ENCODE data around the gene GTSE1. TPM values are rescaled to one million over a fixed set of nuclear protein-coding genes. Genes with fewer than 3 reads are reported as not detected.
A peak's percentile ranks its signal among the peaks of the same experiment; 100 is the strongest.
"Not testable (repeated sequence)": the region's sequence is repeated elsewhere in the genome, so short reads cannot be mapped to it uniquely, and the experiment has no call there.

The GTSE1 gene
- total RNA-seq, 1 donor, result 10.4 TPM

DNA sequence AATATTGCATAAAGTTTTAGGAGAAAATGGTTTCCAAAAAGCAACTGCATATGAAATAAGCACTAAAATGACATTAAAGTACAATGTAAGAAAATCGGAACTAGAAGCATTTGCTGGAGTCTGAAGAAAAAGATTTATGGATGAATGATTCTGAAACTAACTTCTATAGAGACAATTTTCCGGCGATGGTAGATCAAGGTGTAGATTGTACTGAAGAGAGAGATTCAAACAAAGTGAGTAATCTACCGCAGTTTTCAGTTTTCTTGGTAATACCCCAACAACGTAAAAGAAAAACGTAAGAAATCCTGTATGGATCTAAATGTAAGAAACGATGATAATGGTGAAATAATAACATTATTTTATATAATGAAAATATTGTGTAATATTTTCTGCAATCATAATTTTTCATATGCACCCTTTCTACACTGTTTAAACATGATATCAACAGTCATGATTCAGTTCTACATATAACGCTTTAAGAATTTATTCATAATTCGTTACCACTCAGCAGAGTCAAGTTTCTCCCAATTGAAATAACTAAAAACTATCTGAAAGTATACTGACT, 44.8 kb upstream of the GTSE1 start:
- DNase-seq (ENCODE audit: low read depth), result no peak
- TF ChIP-seq, protein P1, sequence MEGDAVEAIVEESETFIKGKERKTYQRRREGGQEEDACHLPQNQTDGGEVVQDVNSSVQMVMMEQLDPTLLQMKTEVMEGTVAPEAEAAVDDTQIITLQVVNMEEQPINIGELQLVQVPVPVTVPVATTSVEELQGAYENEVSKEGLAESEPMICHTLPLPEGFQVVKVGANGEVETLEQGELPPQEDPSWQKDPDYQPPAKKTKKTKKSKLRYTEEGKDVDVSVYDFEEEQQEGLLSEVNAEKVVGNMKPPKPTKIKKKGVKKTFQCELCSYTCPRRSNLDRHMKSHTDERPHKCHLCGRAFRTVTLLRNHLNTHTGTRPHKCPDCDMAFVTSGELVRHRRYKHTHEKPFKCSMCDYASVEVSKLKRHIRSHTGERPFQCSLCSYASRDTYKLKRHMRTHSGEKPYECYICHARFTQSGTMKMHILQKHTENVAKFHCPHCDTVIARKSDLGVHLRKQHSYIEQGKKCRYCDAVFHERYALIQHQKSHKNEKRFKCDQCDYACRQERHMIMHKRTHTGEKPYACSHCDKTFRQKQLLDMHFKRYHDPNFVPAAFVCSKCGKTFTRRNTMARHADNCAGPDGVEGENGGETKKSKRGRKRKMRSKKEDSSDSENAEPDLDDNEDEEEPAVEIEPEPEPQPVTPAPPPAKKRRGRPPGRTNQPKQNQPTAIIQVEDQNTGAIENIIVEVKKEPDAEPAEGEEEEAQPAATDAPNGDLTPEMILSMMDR (IDR thresholded peaks at IDR 0.05; ENCODE audit: insufficient read depth, low read depth, low read length), result no peak
- H3K4me3 ChIP-seq (ENCODE audit: low read depth, low read length), result no peak overlapping the region

DNA sequence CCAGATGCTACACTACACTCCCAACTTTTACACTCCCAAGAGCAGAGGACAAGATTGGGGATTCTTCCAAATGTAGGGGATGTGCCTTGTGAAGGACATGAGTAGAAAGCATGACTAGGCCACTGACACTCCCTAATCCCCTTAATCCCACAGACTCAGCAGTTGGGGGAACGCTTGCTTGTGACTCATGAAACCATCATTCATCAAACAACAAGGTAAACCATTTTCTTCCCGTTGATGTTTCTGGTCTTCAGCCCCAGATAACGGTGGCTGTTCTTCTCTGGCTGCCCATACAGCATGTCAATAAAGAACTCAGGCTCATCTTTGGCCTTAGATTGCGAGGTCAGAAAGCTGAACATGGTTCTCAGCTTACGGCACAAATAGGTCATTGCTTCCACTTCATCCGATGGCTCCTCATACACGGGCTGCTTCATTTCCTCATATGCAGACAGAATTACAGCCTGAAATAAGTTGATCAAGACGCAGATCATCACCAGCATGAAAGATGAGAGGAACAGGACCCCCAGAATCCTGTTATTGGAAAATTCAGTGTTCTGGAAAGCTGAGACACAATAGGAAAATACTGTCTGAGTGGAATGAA, 40.2 kb upstream of the GTSE1 start:
- TF ChIP-seq, protein P1 (IDR thresholded peaks at IDR 0.05; ENCODE audit: insufficient read depth, low read depth, low read length), result no peak
- DNase-seq (ENCODE audit: low read depth), result peak; percentile 64
- H3K4me3 ChIP-seq (ENCODE audit: low read depth, low read length), result no peak overlapping the region

DNA sequence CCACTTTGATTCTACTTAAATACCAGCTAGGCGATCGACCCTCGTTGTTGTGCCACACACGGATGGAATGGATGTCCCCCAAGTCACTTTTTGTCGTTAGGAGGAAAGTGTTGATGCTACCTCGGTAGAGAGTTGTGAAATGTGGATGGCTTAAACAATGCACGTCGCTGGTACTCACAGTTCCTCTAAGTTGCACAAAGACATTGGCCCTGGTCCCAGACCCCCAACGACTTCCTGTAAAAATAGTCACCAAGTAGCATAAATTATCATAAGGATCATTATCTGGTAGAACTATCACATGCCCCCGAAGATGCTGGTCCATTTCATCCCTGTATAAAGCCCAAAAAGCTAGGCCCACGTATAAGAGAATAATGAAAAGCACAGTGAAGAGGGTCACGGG, 37.3 kb upstream of the GTSE1 start:
- no peak overlapping the region for H3K4me3 ChIP-seq (ENCODE audit: low read depth, low read length)
- DNase-seq (ENCODE audit: low read depth), result no peak
- TF ChIP-seq, protein P1 (IDR thresholded peaks at IDR 0.05; ENCODE audit: insufficient read depth, low read depth, low read length), result no peak

DNA sequence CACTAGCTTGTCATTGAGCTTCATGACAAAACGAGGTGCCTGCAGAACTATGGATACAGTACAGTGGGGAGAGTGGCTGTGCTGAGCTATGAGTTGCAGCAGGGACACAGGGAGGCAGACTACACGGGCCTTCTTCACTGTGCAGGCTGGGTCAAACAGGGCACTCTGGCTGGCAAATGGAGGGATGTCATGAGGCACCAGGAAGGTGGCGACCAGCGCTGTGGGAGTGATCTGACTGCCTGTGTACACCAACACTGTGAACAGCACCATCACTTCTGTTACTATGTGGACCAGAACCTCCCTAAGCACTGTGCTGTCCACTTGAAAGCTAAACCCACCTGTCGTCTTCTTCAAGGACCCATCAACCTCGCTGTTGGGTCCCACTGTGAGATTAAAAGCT, 36.6 kb upstream of the GTSE1 start:
- no peak overlapping the region for H3K4me3 ChIP-seq (ENCODE audit: low read depth, low read length)
- TF ChIP-seq, protein P1 (IDR thresholded peaks at IDR 0.05; ENCODE audit: insufficient read depth, low read depth, low read length), result no peak
- DNase-seq (ENCODE audit: low read depth), result no peak

DNA sequence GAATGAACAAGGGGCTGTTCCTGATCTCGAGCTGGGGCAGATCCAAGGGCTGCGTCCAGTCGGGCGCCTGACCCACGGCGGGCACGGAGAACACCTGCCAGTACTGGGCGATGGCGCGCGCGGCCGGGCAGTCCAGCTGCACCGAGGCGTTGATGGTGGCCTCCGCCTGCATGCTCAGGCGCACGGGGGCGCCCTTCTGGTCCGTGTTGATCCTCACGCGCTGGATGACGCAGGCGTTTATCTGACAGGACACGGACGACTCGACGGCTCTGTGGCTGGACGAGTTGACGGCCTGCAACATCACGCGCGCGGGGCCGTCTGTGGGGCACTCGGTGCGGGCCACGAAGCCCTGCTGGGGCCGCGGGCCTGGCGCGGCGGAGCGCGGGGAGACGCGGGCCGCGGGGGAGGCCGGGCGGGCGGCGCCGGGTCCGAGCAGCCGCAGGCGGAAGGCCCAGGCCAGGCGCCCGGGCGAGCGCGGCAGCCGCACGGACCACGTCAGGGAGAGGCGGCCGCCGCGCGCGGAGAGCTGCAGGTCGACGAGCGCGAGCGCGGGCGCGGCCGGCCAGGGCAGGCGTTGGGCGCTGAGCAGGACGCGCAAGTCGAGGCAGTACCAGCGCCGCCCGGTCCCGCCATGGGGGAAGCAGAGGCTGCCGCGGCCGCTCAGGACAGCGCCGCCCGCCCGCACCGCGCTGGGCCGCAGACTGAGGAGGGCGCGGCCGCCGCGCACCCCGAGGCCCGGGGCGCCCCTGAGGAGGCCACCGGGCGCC, 34.0 kb upstream of the GTSE1 start:
- DNase-seq (ENCODE audit: low read depth), result peak; percentile 52
- TF ChIP-seq, protein P1 (IDR thresholded peaks at IDR 0.05; ENCODE audit: insufficient read depth, low read depth, low read length), result no peak
- no peak overlapping the region for H3K4me3 ChIP-seq (ENCODE audit: low read depth, low read length)

DNA sequence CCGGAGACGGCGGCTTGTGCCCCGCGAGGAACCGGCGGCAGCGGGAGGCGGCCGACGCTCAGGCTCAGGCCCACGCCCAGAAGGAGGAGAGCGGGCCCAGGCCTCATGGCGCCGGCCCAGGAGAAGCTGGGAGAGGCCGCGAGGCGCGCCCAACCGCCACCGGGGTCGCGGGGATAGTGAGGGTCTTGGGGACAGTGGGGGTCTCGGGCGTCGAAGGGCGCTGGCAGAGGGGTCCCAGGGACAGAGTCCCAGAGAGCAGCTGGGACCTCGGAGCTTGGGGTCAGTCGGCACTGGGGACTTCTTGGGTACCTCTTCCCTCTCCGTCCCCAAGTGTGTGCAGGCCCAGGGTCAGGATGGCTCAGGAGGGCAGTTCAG, 33.5 kb upstream of the GTSE1 start, which contains the start of gene PKDREJ:
Gene PKDREJ (minus strand): TSS at position 128 of the 375 bp plus-strand sequence. CDS start 21 bp downstream, at position 107.
- no peak within 1 kb of the TSS for H3K4me3 ChIP-seq (ENCODE audit: low read depth, low read length)
- TF ChIP-seq, protein P1 (IDR thresholded peaks at IDR 0.05; ENCODE audit: insufficient read depth, low read depth, low read length), result no peak
- DNase-seq (ENCODE audit: low read depth), result no peak

DNA sequence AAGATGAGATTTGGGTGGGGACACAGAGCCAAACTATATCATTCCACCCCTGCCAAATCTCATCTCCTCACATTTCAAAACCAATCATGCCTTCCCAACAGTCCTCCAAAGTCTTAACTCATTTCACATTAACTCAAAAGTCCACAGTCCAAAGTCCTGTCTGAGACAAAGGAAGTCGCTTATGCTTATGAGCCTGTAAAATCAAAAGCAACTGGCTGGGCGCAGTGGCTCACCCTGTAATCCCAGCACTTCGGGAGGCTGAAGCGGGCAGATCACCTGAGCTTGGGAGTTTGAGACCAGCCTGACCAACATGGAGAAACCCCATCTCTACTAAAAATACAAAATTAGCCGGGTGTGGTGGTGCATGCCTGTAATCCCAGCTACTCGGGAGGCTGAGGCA, 32.1 kb upstream of the GTSE1 start:
- not testable (repeated sequence) for DNase-seq (ENCODE audit: low read depth); H3K4me3 ChIP-seq (ENCODE audit: low read depth, low read length)

DNA sequence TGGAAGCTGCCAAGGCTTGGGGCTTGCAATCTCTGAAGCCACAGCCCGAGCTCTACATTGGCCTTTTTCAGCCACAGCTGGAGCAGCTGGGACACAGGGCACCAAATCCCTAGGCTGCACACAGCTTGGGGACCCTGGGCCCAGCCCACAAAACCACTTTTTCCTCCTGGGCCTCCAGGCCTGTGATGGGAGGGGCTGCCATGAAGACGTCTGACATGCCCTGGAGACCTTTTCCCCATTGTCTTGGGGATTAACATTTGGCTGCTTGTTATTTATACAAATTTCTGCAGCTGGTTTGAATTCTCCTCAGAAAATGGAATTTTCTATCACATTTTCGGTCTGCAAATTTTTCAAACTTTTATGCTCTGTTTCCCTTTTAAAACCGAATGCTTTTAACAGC, 31.0 kb upstream of the GTSE1 start:
- not testable (repeated sequence) for DNase-seq (ENCODE audit: low read depth); H3K4me3 ChIP-seq (ENCODE audit: low read depth, low read length)
